Subcutaneous abdominal adipose tissue (tissue), 5 donors: ENCODE data around the gene PCNX3.
A peak's percentile ranks its signal among the peaks of the same experiment; 100 is the strongest.

Experiments used
- H3K27ac ChIP-seq: one replicate; pipeline ENCODE4 v1.7.0; 2013; ENCODE audit warnings: low read depth, mild to moderate bottlenecking, inconsistent platforms, low read length, moderate library complexity
- H3K27me3 ChIP-seq, 5 donors: one replicate each; pipeline ENCODE4 v1.7.0; 2013; ENCODE audit warnings: low read length in 5 of 5, inconsistent platforms in 1 of 5; ENCODE audit not compliant: control insufficient read depth in 5 of 5, insufficient read depth in 4 of 5
- H3K36me3 ChIP-seq, 5 donors: one replicate each; pipeline ENCODE4 v1.7.0; 2013; ENCODE audit warnings: low read length in 5 of 5; ENCODE audit not compliant: control insufficient read depth in 5 of 5, insufficient read depth in 5 of 5
- H3K4me1 ChIP-seq, 5 donors: one replicate each; pipeline ENCODE4 v1.7.0; 2013; ENCODE audit warnings: low read length in 5 of 5, mild to moderate bottlenecking in 3 of 5, moderate library complexity in 1 of 5; ENCODE audit not compliant: control insufficient read depth in 5 of 5, insufficient read depth in 5 of 5
- H3K4me3 ChIP-seq, 5 donors: one replicate each; pipeline ENCODE4 v1.7.0; 2013; ENCODE audit warnings: low read length in 5 of 5, low read depth in 1 of 5
- H3K9ac ChIP-seq, 5 donors: one replicate each; pipeline ENCODE4 v1.7.0; 2013; ENCODE audit warnings: low read length in 5 of 5, mild to moderate bottlenecking in 4 of 5, moderate library complexity in 3 of 5
- H3K9me3 ChIP-seq, 5 donors: one replicate each; pipeline ENCODE4 v1.7.0; 2013; ENCODE audit warnings: low read length in 5 of 5; ENCODE audit not compliant: control insufficient read depth in 5 of 5
- donor health status: healthy.
- donor health status: healthy.
- donor health status: healthy.
- donor health status: healthy.
- donor health status: healthy.

PCNX3 gene

DNA sequence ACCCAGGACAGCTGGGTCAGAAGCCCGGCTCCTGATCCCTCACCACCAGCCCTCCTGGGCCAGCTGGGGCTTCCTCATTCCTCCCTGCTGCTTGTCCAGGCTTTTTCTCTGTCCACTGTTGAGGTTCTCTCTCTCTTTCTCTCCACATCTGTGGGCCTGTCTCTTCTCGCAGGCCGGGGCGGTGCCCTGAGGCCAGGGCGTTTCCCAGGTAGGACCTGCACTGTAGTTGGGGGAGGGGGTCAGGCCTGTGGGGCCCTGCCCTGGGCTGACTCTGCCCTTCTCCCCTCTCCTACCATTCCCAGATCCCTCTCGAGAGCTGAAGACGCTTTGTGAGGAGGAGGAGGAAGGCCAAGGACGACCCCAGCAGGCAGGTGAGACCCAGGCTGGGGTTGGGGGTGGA, 34.8 kb upstream of the PCNX3 start:
- Histone ChIP-seq H3K4me3 (no peak overlapping the region), H3K36me3 (peaks cover 0 to 62% (median 45%) of the 10 kb centered on the region in 5 donors), H3K9me3 (no peaks in the 10 kb centered on the region), H3K4me1 (peaks cover 3 to 29% (median 26%) of the 10 kb centered on the region in 5 donors), H3K27ac (no peak overlapping the region), H3K9ac (peak overlapping the region in 1 of 5 donors; percentile 29), H3K27me3 (no peaks in the 10 kb centered on the region)

- no peak overlapping the region for H3K27ac ChIP-seq
- peaks cover 0 to 67% (median 54%) of the 10 kb centered on the region in 5 donors for H3K36me3 ChIP-seq
- no peaks in the 10 kb centered on the region for H3K27me3 ChIP-seq
- H3K4me1 ChIP-seq, result peaks cover 3 to 33% (median 28%) of the 10 kb centered on the region in 5 donors
- no peaks in the 10 kb centered on the region for H3K9me3 ChIP-seq
- H3K9ac ChIP-seq, result no peak overlapping the region
- H3K4me3 ChIP-seq, result no peak overlapping the region
These were observed 33.6 kb upstream of the PCNX3 start for GRCh38 chr11:65581928-65582327.

DNA sequence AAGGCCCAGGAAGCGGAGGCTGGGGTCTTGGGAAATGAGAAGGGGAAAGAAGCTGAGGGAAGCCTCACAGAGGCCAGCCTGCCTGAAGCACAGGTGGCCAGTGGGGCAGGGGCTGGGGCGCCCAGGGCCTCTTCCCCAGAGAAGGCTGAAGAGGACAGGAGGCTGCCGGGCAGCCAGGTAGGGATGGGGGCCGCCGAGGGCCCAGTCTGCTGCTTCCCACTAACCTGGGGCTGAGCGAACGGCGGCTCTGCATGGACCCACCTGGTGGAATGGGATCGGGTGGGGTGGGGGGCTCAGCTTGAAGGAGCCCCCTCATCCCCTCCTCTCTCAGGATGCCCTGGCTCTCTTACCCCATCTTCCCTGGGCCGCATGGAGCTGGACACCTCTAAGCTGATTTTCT, 32.0 kb upstream of the PCNX3 start:
- no peak overlapping the region for H3K4me3 ChIP-seq
- peaks cover 0 to 62% (median 55%) of the 10 kb centered on the region in 5 donors for H3K36me3 ChIP-seq
- H3K9ac ChIP-seq, result no peak overlapping the region
- no peak overlapping the region for H3K27ac ChIP-seq
- no peaks in the 10 kb centered on the region for H3K27me3 ChIP-seq
- peaks cover 5 to 33% (median 27%) of the 10 kb centered on the region in 5 donors for H3K4me1 ChIP-seq
- no peaks in the 10 kb centered on the region for H3K9me3 ChIP-seq

GRCh38 chr11:65584106-65584505, 31.5 kb upstream of the PCNX3 start:
- H3K27ac ChIP-seq, result no peak overlapping the region
- H3K27me3 ChIP-seq, result no peaks in the 10 kb centered on the region
- no peak overlapping the region for H3K4me3 ChIP-seq
- H3K4me1 ChIP-seq, result peaks cover 5 to 34% (median 29%) of the 10 kb centered on the region in 5 donors
- H3K9me3 ChIP-seq, result no peaks in the 10 kb centered on the region
- H3K9ac ChIP-seq, result no peak overlapping the region
- H3K36me3 ChIP-seq, result peaks cover 0 to 62% (median 51%) of the 10 kb centered on the region in 5 donors

- no peak overlapping the region for H3K9ac ChIP-seq
- H3K27ac ChIP-seq, result no peak overlapping the region
- H3K36me3 ChIP-seq, result peaks cover 0 to 56% (median 46%) of the 10 kb centered on the region in 5 donors
- no peaks in the 10 kb centered on the region for H3K27me3 ChIP-seq
- H3K9me3 ChIP-seq, result no peaks in the 10 kb centered on the region
- peaks cover 5 to 34% (median 29%) of the 10 kb centered on the region in 5 donors for H3K4me1 ChIP-seq
- no peak overlapping the region for H3K4me3 ChIP-seq
These were observed 30.8 kb upstream of the PCNX3 start for GRCh38 chr11:65584723-65585171.

DNA sequence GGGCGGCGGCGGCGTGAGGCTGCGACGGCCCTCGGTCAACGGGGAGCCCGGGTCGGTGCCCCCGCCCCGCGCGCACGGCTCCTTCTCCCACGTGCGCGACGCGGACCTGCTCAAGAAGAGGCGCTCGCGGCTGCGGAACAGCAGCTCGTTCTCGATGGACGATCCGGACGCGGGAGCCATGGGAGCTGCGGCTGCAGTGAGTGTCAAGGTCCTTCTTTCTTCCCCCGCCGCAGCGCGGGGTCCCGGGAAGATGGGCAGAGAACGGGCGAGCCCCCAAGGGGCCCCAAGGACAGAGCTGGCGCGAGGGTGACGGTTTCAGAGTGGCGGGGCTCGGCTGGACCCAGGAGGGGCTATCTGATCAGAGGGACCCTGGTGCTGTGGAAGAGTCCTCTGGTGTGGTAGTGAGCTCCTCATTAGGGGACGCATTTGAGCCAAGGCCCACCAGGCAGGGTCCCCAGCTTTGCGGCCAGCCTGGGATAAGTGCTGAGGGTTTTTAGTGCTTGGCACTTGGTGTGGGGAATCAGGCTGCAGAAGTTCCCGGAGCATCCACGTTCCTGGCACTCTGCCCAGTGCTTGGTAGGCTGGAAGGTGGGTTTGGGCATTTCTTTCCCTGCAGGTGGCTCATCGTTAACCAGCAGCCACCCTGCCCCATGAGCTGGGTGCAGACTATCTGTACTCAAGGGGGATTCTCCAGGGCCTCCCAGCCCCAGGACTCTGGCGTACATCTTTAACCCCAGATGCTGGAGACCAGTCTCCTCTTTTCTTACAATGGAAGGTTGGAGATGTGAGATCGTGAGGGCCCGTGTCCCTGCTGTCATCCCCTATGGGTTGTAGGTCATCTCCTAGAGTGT, 30.0 kb upstream of the PCNX3 start:
- H3K9me3 ChIP-seq, result no peaks in the 10 kb centered on the region
- H3K4me1 ChIP-seq, result peaks cover 5 to 41% (median 29%) of the 10 kb centered on the region in 5 donors
- H3K27ac ChIP-seq, result no peak overlapping the region
- no peak overlapping the region for H3K9ac ChIP-seq
- H3K4me3 ChIP-seq, result no peak overlapping the region
- H3K27me3 ChIP-seq, result no peaks in the 10 kb centered on the region
- peaks cover 0 to 56% (median 45%) of the 10 kb centered on the region in 5 donors for H3K36me3 ChIP-seq

GRCh38 chr11:65586247-65586630, 29.3 kb upstream of the PCNX3 start:
- no peaks in the 10 kb centered on the region for H3K9me3 ChIP-seq
- H3K27ac ChIP-seq, result no peak overlapping the region
- no peaks in the 10 kb centered on the region for H3K27me3 ChIP-seq
- H3K9ac ChIP-seq, result no peak overlapping the region
- no peak overlapping the region for H3K4me3 ChIP-seq
- H3K4me1 ChIP-seq, result peaks cover 5 to 41% (median 29%) of the 10 kb centered on the region in 5 donors
- peaks cover 0 to 52% (median 39%) of the 10 kb centered on the region in 5 donors for H3K36me3 ChIP-seq

- H3K4me1 ChIP-seq, result peaks cover 5 to 41% (median 29%) of the 10 kb centered on the region in 5 donors
These were observed 28.9 kb upstream of the PCNX3 start for GRCh38 chr11:65586676-65587075.

GRCh38 chr11:65588199-65589054, 27.1 kb upstream of the PCNX3 start:
- no peak overlapping the region for H3K27ac ChIP-seq
- no peaks in the 10 kb centered on the region for H3K9me3 ChIP-seq
- peak overlapping the region in 2 of 5 donors; percentile 30 to 41 for H3K9ac ChIP-seq
- peaks cover 5 to 45% (median 31%) of the 10 kb centered on the region in 5 donors for H3K4me1 ChIP-seq
- H3K36me3 ChIP-seq, result peaks cover 0 to 57% (median 40%) of the 10 kb centered on the region in 5 donors
- no peak overlapping the region for H3K4me3 ChIP-seq
- H3K27me3 ChIP-seq, result no peaks in the 10 kb centered on the region

More at GRCh38 chr11:65586676-65587075, 28.9 kb upstream of the PCNX3 start:
- Histone ChIP-seq H3K36me3 (peaks cover 0 to 53% (median 35%) of the 10 kb centered on the region in 5 donors), H3K27me3 (no peaks in the 10 kb centered on the region), H3K27ac (no peak overlapping the region), H3K9me3 (no peaks in the 10 kb centered on the region), H3K9ac (no peak overlapping the region), H3K4me3 (no peak overlapping the region)
